Measurements from ENCODE around the gene PDLIM1. TPM values are rescaled to one million over a fixed set of nuclear protein-coding genes. Genes with fewer than 3 reads are reported as not detected.
"Not testable (repeated sequence)": the region's sequence is repeated elsewhere in the genome, so short reads cannot be mapped to it uniquely, and the experiment has no call there.

Gene PDLIM1
- polyA plus RNA-seq, 1 of the 3 experiments (the other 2 are of a cell fraction): 97.2 TPM

- Histone ChIP-seq H3K9ac (no peak overlapping the region), H3K4me3 (ENCODE audit: low read depth in 2 of 2, low read length in 1 of 2) (no peak overlapping the region), H3K4me1 (ENCODE audit: control insufficient read depth in 1 of 2, insufficient read depth in 2 of 2, low read depth in 1 of 2, low read length in 1 of 2) (peaks cover 0 to under 1% of the 10 kb centered on the region in 2 experiments; a peak in 2 of 4 replicates), H3K9me3 (no peaks in the 10 kb centered on the region), H2AFZ (ENCODE audit: low read depth) (no peak overlapping the region), H3K27me3 (ENCODE audit: insufficient read depth) (no peaks in the 10 kb centered on the region), H3K79me2 (ENCODE audit: insufficient read depth) (peaks cover 7% of the 10 kb centered on the region; the same call in 1 of the 2 replicates), H3K9me2 (no peaks in the 10 kb centered on the region), H3K27ac (ENCODE audit: low read depth in 2 of 2, low read length in 1 of 2) (no peak overlapping the region), H3F3A (replicated peaks; ENCODE audit: insufficient read depth) (peaks cover 15% of the 10 kb centered on the region), H3K4me2 (no peak overlapping the region), H4K20me1 (ENCODE audit: insufficient read depth) (no peaks in the 10 kb centered on the region), H3K36me3 (replicated peaks in 1 of 2; ENCODE audit: control insufficient read depth in 1 of 2, insufficient read depth in 2 of 2, low read length in 1 of 2) (peaks cover 6 to 16% of the 10 kb centered on the region in 2 experiments)
- DNase-seq: no peak
- WGBS (ENCODE audit: low lambda C conversion rate): 93% methylated on average over 6 of the region's 6 CpGs
- no peak for TF ChIP-seq MXI1 (IDR thresholded peaks at IDR 0.05; ENCODE audit: low read depth, low read length)
- TF ChIP-seq NFIC (IDR thresholded peaks at IDR 0.05; ENCODE audit: borderline replicate concordance): no peak
- no peak for TF ChIP-seq NRF1 (IDR thresholded peaks at IDR 0.05; ENCODE audit: low read depth, low read length)
- no peak for TF ChIP-seq EP300 (IDR thresholded peaks at IDR 0.05; ENCODE audit: borderline replicate concordance in 1 of 2, low read depth in 1 of 2, low read length in 1 of 2)
- no peak for TF ChIP-seq REST (IDR thresholded peaks at IDR 0.05; ENCODE audit: low read depth, low read length)
- no peak for TF ChIP-seq FOXM1 (IDR thresholded peaks at IDR 0.05; ENCODE audit: low read depth)
- no peak for TF ChIP-seq RCOR1 (IDR thresholded peaks at IDR 0.05; ENCODE audit: low read length)
- no peak for TF ChIP-seq GABPA (IDR thresholded peaks at IDR 0.05; ENCODE audit: low read depth)
- no peak for TF ChIP-seq ELF1 (IDR thresholded peaks at IDR 0.05)
- ChIA-PET POLR2A (no interaction called here), CTCF (interaction anchor here (0.8 to 14.1 kb wide), 4 partner anchors 57 to 122 kb away, joined by 3 to 404 read pairs (median 10); no protein-coding TSS in a partner anchor)
Measured at GRCh38 chr10:95240811-95241210, 50.0 kb downstream of the PDLIM1 start.

GRCh38 chr10:95240096-95240495, 50.7 kb downstream of the PDLIM1 start:
- H2AFZ ChIP-seq (ENCODE audit: low read depth); H3K79me2 ChIP-seq (ENCODE audit: insufficient read depth); H3K4me3 ChIP-seq (ENCODE audit: low read depth in 2 of 2, low read length in 1 of 2); H3K9me2 ChIP-seq; H3K27ac ChIP-seq (ENCODE audit: low read depth in 2 of 2, low read length in 1 of 2); H3K9me3 ChIP-seq; POLR2A ChIA-PET; H3K27me3 ChIP-seq (ENCODE audit: insufficient read depth); DNase-seq; H3K4me2 ChIP-seq; H3K9ac ChIP-seq; H3K4me1 ChIP-seq (ENCODE audit: control insufficient read depth in 1 of 2, insufficient read depth in 2 of 2, low read depth in 1 of 2, low read length in 1 of 2); H4K20me1 ChIP-seq (ENCODE audit: insufficient read depth): not testable (repeated sequence)
- CTCF ChIA-PET: interaction anchor here (2.5 to 14.1 kb wide), 2 partner anchors 56 to 123 kb away, joined by 14 to 404 read pairs; no protein-coding TSS in a partner anchor
- 91% methylated on average over 3 of the region's 3 CpGs for WGBS (ENCODE audit: low lambda C conversion rate)
- Histone ChIP-seq H3K36me3 (replicated peaks in 1 of 2; ENCODE audit: control insufficient read depth in 1 of 2, insufficient read depth in 2 of 2, low read length in 1 of 2) (peaks cover 1 to 12% of the 10 kb centered on the region in 2 experiments), H3F3A (replicated peaks; ENCODE audit: insufficient read depth) (peaks cover 19% of the 10 kb centered on the region)

Measured in SK-N-SH (cell line).